ENCODE results near the gene MVB12B. TPM values are rescaled to one million over a fixed set of nuclear protein-coding genes. Genes with fewer than 3 reads are reported as not detected.

The MVB12B gene
- total and polyA plus RNA-seq, 2 of the 4 experiments (the other 2 are of a cell fraction) = 2.0 to 4.0 TPM

DNA sequence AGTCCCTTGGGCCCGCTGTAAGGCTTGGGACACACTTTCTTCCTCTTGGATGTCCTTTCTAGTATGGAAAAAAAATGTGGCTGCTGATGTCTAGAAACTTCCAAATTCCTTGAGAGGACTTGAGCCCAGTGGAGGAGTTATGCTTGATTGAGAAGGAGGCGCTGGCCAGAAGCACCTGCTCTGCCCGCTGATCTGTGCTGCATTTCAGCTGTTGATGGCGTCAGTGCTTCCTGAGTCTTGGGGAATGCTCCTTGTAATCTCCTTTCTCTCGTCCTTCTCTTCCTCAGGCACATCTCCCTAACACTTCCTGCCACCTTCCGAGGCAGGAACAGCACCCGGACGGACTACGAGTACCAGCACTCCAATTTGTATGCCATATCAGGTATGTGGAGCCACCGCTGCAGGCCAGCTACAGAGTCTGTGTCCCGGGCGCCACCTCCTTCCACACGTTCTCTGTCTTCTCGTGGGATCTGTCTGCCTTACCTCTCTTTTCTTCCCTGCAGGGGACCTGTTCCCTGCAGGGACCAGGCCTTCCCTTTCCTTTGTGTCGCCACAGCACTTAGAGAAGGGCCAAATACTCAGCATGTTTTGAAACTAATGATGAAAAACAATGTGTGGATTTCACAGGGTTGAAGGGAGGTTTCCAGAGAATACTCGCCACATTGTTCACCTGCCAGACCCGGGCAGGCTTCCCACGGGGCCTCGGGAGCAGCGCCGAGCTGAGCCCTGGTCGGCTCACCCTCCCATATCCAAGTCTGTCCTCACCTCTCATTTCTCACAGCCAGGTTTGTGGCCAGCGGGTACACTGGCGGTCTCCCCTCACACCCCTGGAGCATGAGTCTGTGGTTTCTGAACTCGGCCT is 95.2 kb downstream of the MVB12B start:
- no TSS peak for BruUV-seq (replicated peaks)
- in situ Hi-C loops (cut with MboI; ENCODE audit: low sequenced_read_pairs) = no loop called here
- no peak overlapping the region for H3K27ac ChIP-seq (ENCODE audit: insufficient read depth, low read length)

More for the DNA sequence above, 95.2 kb downstream of the MVB12B start:
- no peak overlapping the region for H2AK9ac ChIP-seq (replicated peaks; ENCODE audit: low read depth, low read length, poor library complexity)
- DNase-seq (no peak), ATAC-seq (ENCODE audit: low read depth) (no peak)
- H3K9me3 ChIP-seq (ENCODE audit: control insufficient read depth, insufficient read depth, low read length) = no peaks in the 10 kb centered on the region
- 96% methylated on average over 5 of the region's 25 CpGs; no CpG with 5 or more reads in 1 of the 2 experiments for WGBS, 2 experiments (ENCODE audit: extremely low coverage in 2 of 2, insufficient read length in 1 of 2)
- no peak overlapping the region for H4K5ac ChIP-seq (ENCODE audit: low read depth, low read length)
- no peak overlapping the region for H3K4ac ChIP-seq (ENCODE audit: low read depth, low read length)
- no peak overlapping the region for H2BK120ac ChIP-seq (ENCODE audit: low read depth, low read length)
- no peak overlapping the region for H2BK5ac ChIP-seq (ENCODE audit: low read depth, low read length, poor library complexity, severe bottlenecking)
- no peak overlapping the region for H3K9ac ChIP-seq (ENCODE audit: low read depth, low read length)
- no peak for TF ChIP-seq MXI1 (IDR thresholded peaks at IDR 0.05; ENCODE audit: borderline replicate concordance, low read depth, low read length)
- no peak for TF ChIP-seq RCOR1 (IDR thresholded peaks at IDR 0.05; ENCODE audit: insufficient replicate concordance, low read length)
- TF ChIP-seq, protein P1, sequence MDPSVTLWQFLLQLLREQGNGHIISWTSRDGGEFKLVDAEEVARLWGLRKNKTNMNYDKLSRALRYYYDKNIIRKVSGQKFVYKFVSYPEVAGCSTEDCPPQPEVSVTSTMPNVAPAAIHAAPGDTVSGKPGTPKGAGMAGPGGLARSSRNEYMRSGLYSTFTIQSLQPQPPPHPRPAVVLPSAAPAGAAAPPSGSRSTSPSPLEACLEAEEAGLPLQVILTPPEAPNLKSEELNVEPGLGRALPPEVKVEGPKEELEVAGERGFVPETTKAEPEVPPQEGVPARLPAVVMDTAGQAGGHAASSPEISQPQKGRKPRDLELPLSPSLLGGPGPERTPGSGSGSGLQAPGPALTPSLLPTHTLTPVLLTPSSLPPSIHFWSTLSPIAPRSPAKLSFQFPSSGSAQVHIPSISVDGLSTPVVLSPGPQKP (IDR thresholded peaks at IDR 0.05; ENCODE audit: borderline replicate concordance, low read depth, low read length) = no peak
- no peak for TF ChIP-seq POLR2A (IDR thresholded peaks at IDR 0.05; ENCODE audit: low read depth, low read length)
- no peak for TF ChIP-seq NFE2L2 (IDR thresholded peaks at IDR 0.05; ENCODE audit: low read depth, low read length)
- TF ChIP-seq RAD21 (IDR thresholded peaks at IDR 0.05; ENCODE audit: low read length) = no peak
- no peak for TF ChIP-seq CHD1 (IDR thresholded peaks at IDR 0.05; ENCODE audit: low read depth, low read length)
- no peak for TF ChIP-seq CEBPB (IDR thresholded peaks at IDR 0.05; ENCODE audit: low read depth, low read length)
- no peak for TF ChIP-seq BHLHE40 (IDR thresholded peaks at IDR 0.05; ENCODE audit: low read depth, low read length)
- no peak for TF ChIP-seq MAFK (IDR thresholded peaks at IDR 0.05; ENCODE audit: low read depth, low read length)
- TF ChIP-seq, protein P2, sequence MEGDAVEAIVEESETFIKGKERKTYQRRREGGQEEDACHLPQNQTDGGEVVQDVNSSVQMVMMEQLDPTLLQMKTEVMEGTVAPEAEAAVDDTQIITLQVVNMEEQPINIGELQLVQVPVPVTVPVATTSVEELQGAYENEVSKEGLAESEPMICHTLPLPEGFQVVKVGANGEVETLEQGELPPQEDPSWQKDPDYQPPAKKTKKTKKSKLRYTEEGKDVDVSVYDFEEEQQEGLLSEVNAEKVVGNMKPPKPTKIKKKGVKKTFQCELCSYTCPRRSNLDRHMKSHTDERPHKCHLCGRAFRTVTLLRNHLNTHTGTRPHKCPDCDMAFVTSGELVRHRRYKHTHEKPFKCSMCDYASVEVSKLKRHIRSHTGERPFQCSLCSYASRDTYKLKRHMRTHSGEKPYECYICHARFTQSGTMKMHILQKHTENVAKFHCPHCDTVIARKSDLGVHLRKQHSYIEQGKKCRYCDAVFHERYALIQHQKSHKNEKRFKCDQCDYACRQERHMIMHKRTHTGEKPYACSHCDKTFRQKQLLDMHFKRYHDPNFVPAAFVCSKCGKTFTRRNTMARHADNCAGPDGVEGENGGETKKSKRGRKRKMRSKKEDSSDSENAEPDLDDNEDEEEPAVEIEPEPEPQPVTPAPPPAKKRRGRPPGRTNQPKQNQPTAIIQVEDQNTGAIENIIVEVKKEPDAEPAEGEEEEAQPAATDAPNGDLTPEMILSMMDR (conservative IDR thresholded peaks at IDR 0.05; ENCODE audit: low read depth, low read length) = no peak
- no peak for TF ChIP-seq FOS (IDR thresholded peaks at IDR 0.05; ENCODE audit: low read depth, low read length)
- TF ChIP-seq SMC3 (IDR thresholded peaks at IDR 0.05; ENCODE audit: low read depth, low read length) = no peak
- H3K23ac ChIP-seq (ENCODE audit: low read depth, low read length) = no peak overlapping the region
- no peak overlapping the region for H3K14ac ChIP-seq (replicated peaks; ENCODE audit: low read depth, low read length)
- H2AFZ ChIP-seq (replicated peaks; ENCODE audit: low read length, poor library complexity) = no peak overlapping the region
- no peak overlapping the region for H2AK5ac ChIP-seq (ENCODE audit: low read depth, low read length)
- H2BK20ac ChIP-seq (ENCODE audit: low read depth, low read length) = no peak overlapping the region
- CTCF ChIA-PET = no interaction called here
- no peak overlapping the region for H3K18ac ChIP-seq (ENCODE audit: low read depth, low read length)
- H4K20me1 ChIP-seq (ENCODE audit: insufficient read depth, low read length) = no peaks in the 10 kb centered on the region
- no peaks in the 10 kb centered on the region for H3K4me1 ChIP-seq (ENCODE audit: control insufficient read depth, insufficient read depth, low read length)
- H3K36me3 ChIP-seq (ENCODE audit: control insufficient read depth, insufficient read depth, low read length) = peaks cover 3% of the 10 kb centered on the region; the same call in 1 of the 2 replicates
- dilution Hi-C loops (cut with HindIII; ENCODE audit: low sequenced_read_pairs, unreplicated experiment) (no loop called here), intact Hi-C loops (cut with micrococcal nuclease) (no loop called here)
- H4K91ac ChIP-seq (ENCODE audit: insufficient read depth, low read depth, low read length) = no peak overlapping the region
- no peak overlapping the region for H3K56ac ChIP-seq (ENCODE audit: extremely low read depth, insufficient read depth, low read length)
- no peaks in the 10 kb centered on the region for H3K9me1 ChIP-seq (ENCODE audit: insufficient read depth, low read length)
- H2BK15ac ChIP-seq (ENCODE audit: low read depth, low read length) = no peak overlapping the region
- no peak overlapping the region for H4K8ac ChIP-seq (ENCODE audit: low read depth in 2 of 2, low read length in 2 of 2)
- no peak overlapping the region for H3K4me2 ChIP-seq (ENCODE audit: low read depth, low read length)
- H3K27me3 ChIP-seq (ENCODE audit: control insufficient read depth, insufficient read depth, low read length) = no peaks in the 10 kb centered on the region
- H3K4me3 ChIP-seq (ENCODE audit: insufficient read depth, low read depth, low read length) = no peak overlapping the region
- POLR2A ChIA-PET (ENCODE audit: unreplicated experiment) = no interaction called here
- H3K79me1 ChIP-seq (ENCODE audit: low read depth in 1 of 2, low read length in 2 of 2) = no peaks in the 10 kb centered on the region
